IPS DF 6.9 (cell line): ENCODE results near the gene UPK3B.
"Not testable (repeated sequence)": the region's sequence is repeated elsewhere in the genome, so short reads cannot be mapped to it uniquely, and the experiment has no call there.

Experiments
- DNase-seq: peaks from one replicate; pipeline ENCODE4 v3.0.0-alpha.2; 2013; ENCODE audit warnings: low read depth, low spot score
- H3K27ac ChIP-seq: one replicate; pipeline ENCODE4 v1.5.1; 2013; ENCODE audit warnings: low read length, control low read depth
- H3K27me3 ChIP-seq: 2 replicates; pipeline ENCODE4 v1.6.1; 2013; ENCODE audit warnings: mild to moderate bottlenecking, low read length; ENCODE audit not compliant: control insufficient read depth, insufficient read depth
- H3K36me3 ChIP-seq: 2 replicates; pipeline ENCODE4 v1.6.1; 2013; ENCODE audit warnings: low read length; ENCODE audit not compliant: control insufficient read depth, insufficient read depth
- H3K4me1 ChIP-seq: 2 replicates; pipeline ENCODE4 v1.6.1; 2013; ENCODE audit warnings: low read length; ENCODE audit not compliant: control insufficient read depth, insufficient read depth
- H3K4me3 ChIP-seq: 2 replicates; pipeline ENCODE4 v1.5.1; 2013; ENCODE audit warnings: mild to moderate bottlenecking, low read length
- H3K9me3 ChIP-seq: 2 replicates; pipeline ENCODE4 v1.6.1; 2013; ENCODE audit warnings: low read length, inconsistent platforms; ENCODE audit not compliant: control insufficient read depth, insufficient read depth
- WGBS: extraction: QIAGEN DNeasy Blood & Tissue Kit; methylation state at CpG from one replicate; pipeline ENCODE4 v1.1.7; 2013; ENCODE audit warnings: mixed read lengths, missing lambda C conversion rate; ENCODE audit not compliant: insufficient read length, insufficient coverage; 5-methylcytosine and 5-hydroxymethylcytosine counted together

UPK3B gene

GRCh38 chr7:76514926-76515771 is 4.8 kb downstream of the UPK3B start:
- H3K27me3 ChIP-seq: no peaks in the 10 kb centered on the region
- no CpG with 5 or more reads among the region's 16 CpGs for WGBS
- H3K36me3 ChIP-seq: no peaks in the 10 kb centered on the region
- no peak overlapping the region for H3K4me3 ChIP-seq
- no peak overlapping the region for H3K27ac ChIP-seq
- no peak for DNase-seq
- H3K4me1 ChIP-seq: no peaks in the 10 kb centered on the region
- no peaks in the 10 kb centered on the region for H3K9me3 ChIP-seq

DNA sequence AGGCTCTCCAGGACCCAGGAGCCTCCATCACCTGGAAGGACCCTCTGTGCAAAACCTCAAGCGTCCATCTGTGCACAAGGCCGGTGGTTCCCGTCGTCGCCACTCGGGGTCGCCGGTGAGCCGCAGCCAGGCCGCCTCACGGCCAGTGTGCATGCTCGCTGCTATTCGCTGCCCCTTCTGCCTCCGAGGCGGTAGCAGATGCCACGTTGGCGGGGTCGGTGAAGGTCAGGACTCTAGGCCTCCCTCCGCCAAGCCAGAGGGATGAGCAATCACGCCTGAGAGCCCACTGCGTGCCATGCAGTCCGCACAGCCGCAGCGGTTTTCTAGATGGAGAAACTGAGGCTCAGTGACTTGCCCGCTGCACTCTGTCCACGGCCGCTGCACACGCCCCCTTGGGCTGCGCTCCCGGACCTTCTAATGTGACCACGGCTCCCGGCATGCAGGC is 5.7 kb downstream of the UPK3B start:
- DNase-seq: no peak
- H3K36me3 ChIP-seq: no peaks in the 10 kb centered on the region
- no peak overlapping the region for H3K4me3 ChIP-seq
- no peaks in the 10 kb centered on the region for H3K4me1 ChIP-seq
- H3K9me3 ChIP-seq: no peaks in the 10 kb centered on the region
- no CpG with 5 or more reads among the region's 32 CpGs for WGBS
- H3K27me3 ChIP-seq: no peaks in the 10 kb centered on the region
- no peak overlapping the region for H3K27ac ChIP-seq

GRCh38 chr7:76516932-76517331 is 6.6 kb downstream of the UPK3B start:
- not testable (repeated sequence) for H3K4me3 ChIP-seq, H3K9me3 ChIP-seq, H3K27me3 ChIP-seq, H3K4me1 ChIP-seq, H3K27ac ChIP-seq, H3K36me3 ChIP-seq, DNase-seq
- no CpG with 5 or more reads among the region's 6 CpGs for WGBS

DNA sequence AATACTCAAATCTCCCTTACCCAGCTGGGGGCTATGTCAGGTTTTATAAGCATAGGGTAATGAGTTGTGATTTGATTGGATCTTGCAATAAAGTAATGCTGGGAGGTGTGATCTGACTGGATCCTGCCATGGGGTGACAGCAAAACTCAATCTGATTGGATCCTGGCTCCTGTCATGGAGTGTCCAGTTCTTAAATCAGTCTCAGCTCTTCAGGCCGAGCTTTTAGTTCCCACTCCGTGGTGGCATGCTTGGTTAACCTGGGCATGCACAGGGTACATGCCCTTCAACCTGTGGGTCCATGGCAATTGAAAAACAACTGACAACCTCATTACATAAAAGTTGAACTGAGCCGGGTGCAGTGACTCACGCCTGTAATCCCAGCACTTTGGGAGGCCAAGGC is 15.8 kb downstream of the UPK3B start:
- not testable (repeated sequence) for H3K27ac ChIP-seq, H3K27me3 ChIP-seq, DNase-seq, H3K4me1 ChIP-seq, H3K36me3 ChIP-seq, H3K9me3 ChIP-seq, H3K4me3 ChIP-seq
- no CpG with 5 or more reads among the region's 4 CpGs for WGBS

DNA sequence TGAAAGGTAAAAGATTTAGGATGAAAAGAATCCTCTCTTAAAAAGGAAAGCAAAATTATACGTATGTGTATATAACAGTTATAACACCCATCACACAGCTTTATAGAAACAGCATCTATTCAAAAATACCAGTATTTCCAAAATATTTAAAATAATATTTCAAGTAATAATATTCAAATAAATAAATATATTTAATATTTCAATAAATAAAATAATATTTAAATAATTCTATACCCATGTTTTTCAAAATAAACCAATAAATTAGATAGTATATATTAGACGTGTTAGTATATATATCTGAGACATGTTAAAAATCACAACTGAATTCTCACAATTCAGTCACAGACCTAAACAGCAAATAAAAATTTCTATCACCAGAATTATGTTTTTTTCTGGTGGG is 21.3 kb downstream of the UPK3B start:
- H3K27me3 ChIP-seq, H3K36me3 ChIP-seq, H3K4me1 ChIP-seq, H3K27ac ChIP-seq, H3K4me3 ChIP-seq, H3K9me3 ChIP-seq, DNase-seq: not testable (repeated sequence)
- WGBS: no CpG with 5 or more reads among the region's 2 CpGs

DNA sequence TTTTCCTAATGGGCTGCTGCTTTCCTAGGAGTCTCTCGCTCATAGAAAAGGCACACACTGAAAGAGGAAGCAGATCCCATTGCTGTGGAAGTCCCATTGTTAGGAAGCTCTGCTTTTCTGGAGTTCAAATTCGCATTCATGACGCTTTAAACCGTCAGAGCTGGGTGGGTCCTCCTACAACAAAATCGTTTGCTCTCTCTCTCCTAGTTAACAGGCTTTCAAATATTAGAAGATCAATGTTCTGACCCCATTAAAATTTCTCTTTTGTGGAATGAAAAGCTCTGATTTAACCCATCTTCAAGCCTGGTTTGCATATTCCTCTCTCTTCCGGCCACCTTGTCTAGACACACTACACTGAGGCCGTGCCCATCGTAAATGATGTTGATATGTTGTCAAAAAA is 32.8 kb downstream of the UPK3B start, which contains the start of gene SPDYE16:
TSS of gene SPDYE16 (minus strand) at position 101 of the 400 bp plus-strand sequence. CDS start 1,838 bp downstream, outside the sequence.
- not testable (repeated sequence) for H3K36me3 ChIP-seq, H3K4me3 ChIP-seq, H3K27ac ChIP-seq, H3K4me1 ChIP-seq, DNase-seq, H3K27me3 ChIP-seq, H3K9me3 ChIP-seq
- no CpG with 5 or more reads among the region's 8 CpGs for WGBS

DNA sequence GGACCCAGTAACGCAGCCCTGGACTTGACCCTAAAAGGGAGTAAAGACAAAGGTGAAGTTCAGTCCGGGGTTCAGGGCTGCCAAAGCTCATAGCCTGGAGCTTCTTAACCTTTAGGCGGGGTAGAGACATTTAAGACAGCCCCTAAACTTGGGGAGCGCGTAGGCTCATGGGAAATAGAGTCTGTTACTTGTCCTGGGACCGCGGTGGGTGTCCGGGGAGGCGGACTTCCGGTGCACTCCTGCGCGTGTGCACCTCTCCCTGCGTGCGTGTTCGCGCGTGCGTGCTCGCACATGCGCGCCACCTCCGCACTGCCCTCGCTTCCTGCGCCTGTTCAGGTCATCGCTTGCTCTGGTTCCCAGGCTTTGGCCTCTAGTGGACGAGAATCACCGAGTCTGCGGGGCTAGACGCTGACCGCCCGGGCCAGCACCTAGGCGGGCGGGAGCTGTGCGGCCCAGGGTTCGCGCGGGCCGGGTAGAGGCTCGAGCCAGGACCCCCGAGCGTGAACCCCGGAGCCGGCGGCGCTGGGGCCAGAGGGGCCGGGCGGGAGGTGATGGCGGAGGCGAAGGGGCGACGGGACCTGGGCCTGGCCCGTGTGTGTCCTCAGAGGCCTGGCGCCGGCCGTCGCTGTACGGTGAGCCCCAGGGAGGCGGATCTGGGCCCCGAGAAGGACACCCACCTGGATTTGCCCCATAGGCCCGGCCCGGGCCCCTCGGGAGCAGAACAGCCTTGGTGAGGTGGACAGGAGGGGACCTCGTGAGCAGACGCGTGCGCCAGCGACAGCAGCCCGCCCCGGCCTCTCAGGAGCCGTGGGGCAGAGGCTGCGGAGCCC is 38.9 kb downstream of the UPK3B start:
- not testable (repeated sequence) for H3K36me3 ChIP-seq, H3K27ac ChIP-seq, H3K9me3 ChIP-seq

GRCh38 chr7:76549855-76550248 is 39.5 kb downstream of the UPK3B start:
- H3K36me3 ChIP-seq, H3K27me3 ChIP-seq, H3K9me3 ChIP-seq, H3K4me1 ChIP-seq, H3K27ac ChIP-seq, DNase-seq: not testable (repeated sequence)
- no CpG with 5 or more reads among the region's 19 CpGs for WGBS
- peak overlapping the region; percentile 99 for H3K4me3 ChIP-seq

More for the DNA sequence above, 38.9 kb downstream of the UPK3B start:
- WGBS: no CpG with 5 or more reads among the region's 71 CpGs
- H3K4me3 ChIP-seq: peak overlapping the region; percentile 99
- not testable (repeated sequence) for H3K27me3 ChIP-seq, H3K4me1 ChIP-seq
- DNase-seq: peak; percentile 80

GRCh38 chr7:76551992-76552391 is 41.6 kb downstream of the UPK3B start:
- not testable (repeated sequence) for H3K27ac ChIP-seq, H3K36me3 ChIP-seq, H3K4me3 ChIP-seq, DNase-seq, H3K4me1 ChIP-seq, H3K9me3 ChIP-seq, H3K27me3 ChIP-seq
- WGBS: no CpG with 5 or more reads among the region's 6 CpGs

DNA sequence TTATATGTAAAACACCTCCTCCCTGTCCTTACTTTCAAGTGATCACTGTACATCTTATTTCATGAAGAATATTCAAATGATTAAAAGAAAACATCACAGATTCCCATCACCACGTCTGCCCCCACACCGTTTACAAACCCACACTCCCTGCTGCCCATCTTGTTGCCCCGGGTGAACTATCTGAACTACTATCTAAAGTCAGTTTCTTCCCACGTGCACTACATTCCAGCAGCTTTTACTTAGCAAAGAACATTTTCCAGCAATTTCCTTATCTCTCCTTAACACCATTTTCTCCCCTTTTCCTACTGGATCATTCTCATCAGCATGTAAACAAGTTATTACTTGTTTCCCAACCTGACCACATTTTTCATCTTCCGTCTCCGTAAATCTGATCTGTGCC is 49.3 kb downstream of the UPK3B start:
- not testable (repeated sequence) for H3K4me1 ChIP-seq, H3K4me3 ChIP-seq, H3K9me3 ChIP-seq, DNase-seq, H3K27me3 ChIP-seq, H3K36me3 ChIP-seq, H3K27ac ChIP-seq
- WGBS: no CpG with 5 or more reads among the region's 6 CpGs
